ENCODE measurements around the gene TRIO. TPM values are rescaled to one million over a fixed set of nuclear protein-coding genes. Genes with fewer than 3 reads are reported as not detected.

TRIO gene
- total RNA-seq, 1 donor from 2014 or later, result 170 TPM

DNA sequence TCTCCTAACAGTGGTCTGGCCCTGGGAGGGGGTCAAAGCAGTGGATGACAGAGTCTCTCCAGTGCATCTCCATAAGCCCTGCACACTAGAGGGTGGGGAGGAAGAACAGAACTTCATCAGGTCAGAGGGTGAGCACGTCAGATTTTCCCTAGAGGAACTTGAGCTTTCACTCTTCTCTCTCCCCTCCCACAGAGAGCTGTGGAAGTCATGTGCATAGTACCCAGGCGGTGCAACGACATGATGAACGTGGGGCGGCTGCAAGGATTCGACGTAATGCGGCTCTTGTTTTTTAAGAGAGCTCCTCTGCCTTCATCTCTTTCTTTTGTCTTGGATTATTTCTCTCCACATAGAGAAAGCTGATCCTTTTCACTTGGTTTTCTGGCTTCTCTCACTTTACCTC lies 338.2 kb downstream of the TRIO start:
- DNase-seq (ENCODE audit: low read depth), result no peak

DNA sequence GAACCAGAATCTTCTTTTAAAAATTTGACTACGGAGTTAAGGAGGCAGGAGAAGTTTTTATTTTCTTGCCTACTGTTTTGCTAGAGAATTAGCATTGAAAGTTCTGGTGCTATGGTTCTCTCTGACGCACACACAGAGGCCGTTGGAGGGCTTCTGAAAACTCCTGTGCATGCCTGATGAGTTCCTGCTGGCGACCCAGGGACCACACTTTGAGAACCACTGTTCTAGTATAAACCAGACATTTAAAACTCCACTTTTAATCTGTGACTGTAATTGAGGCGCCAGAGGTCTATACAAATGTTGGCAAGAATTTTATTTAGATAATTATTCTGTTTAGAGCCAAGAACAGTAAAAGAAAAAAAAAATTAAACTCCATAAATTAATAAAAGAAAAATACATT lies 338.9 kb downstream of the TRIO start:
- no peak for DNase-seq (ENCODE audit: low read depth)
- H3K4me3 ChIP-seq (ENCODE audit: low read depth, low read length), result no peak overlapping the region
- TF ChIP-seq, protein P1, sequence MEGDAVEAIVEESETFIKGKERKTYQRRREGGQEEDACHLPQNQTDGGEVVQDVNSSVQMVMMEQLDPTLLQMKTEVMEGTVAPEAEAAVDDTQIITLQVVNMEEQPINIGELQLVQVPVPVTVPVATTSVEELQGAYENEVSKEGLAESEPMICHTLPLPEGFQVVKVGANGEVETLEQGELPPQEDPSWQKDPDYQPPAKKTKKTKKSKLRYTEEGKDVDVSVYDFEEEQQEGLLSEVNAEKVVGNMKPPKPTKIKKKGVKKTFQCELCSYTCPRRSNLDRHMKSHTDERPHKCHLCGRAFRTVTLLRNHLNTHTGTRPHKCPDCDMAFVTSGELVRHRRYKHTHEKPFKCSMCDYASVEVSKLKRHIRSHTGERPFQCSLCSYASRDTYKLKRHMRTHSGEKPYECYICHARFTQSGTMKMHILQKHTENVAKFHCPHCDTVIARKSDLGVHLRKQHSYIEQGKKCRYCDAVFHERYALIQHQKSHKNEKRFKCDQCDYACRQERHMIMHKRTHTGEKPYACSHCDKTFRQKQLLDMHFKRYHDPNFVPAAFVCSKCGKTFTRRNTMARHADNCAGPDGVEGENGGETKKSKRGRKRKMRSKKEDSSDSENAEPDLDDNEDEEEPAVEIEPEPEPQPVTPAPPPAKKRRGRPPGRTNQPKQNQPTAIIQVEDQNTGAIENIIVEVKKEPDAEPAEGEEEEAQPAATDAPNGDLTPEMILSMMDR (conservative IDR thresholded peaks at IDR 0.05; ENCODE audit: low read depth, low read length), result no peak

More for the DNA sequence above, 338.2 kb downstream of the TRIO start:
- TF ChIP-seq, protein P1 (conservative IDR thresholded peaks at IDR 0.05; ENCODE audit: low read depth, low read length), result no peak
- H3K4me3 ChIP-seq (ENCODE audit: low read depth, low read length), result no peak overlapping the region

DNA sequence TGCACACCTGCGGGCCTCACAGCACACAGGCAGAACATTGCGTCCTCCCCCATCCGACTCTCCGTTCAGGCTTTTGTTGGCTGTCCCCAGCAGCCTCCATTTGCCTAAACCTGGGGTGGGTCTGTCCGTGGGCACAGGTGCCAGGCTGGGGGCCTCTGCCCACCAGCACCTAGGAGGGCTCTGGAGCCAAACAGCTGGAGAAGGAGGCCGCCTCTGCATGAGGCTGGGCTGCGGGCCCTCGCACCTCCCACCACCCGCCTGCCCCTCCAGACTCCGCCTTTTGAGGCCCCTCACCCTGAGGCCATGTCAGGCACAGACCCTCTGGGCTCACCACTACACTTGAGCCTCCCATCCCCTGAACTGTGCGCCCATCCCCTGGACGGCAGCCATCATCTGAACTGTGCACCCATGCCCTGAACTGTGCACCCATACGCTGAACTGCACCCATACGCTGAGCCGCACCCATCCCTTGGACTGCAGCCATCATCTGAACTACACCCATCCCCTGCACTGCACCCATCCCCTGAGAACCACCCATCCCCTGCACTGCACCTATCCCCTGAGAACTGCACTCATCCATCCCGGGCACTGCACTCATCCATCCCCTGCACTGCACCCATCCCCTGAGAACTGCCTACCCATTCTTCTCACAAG lies 340.5 kb downstream of the TRIO start:
- TF ChIP-seq, protein P1 (conservative IDR thresholded peaks at IDR 0.05; ENCODE audit: low read depth, low read length), result no peak
- no peak for DNase-seq (ENCODE audit: low read depth)
- H3K4me3 ChIP-seq (ENCODE audit: low read depth, low read length), result no peak overlapping the region

DNA sequence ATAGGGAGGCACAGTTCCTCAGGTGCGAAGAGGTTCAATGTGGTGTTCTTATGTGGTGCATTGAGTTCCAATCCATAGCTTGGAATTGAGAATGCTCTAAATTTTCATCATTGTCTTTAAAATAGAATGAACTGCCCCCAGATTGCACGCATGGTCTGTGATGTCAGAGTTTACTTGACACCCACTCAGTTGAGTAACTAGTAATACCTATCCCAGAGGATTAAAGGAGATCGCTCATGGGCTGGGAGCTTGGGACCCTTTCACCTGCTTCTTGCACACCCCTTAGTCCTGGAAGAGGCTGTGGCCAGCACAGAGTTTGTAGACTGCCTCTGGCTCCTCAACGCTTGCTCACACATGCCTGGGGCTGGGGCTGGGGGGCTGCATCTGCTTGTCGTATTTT lies 343.3 kb downstream of the TRIO start:
- no peak for DNase-seq (ENCODE audit: low read depth)
- TF ChIP-seq, protein P1 (conservative IDR thresholded peaks at IDR 0.05; ENCODE audit: low read depth, low read length), result no peak
- no peak overlapping the region for H3K4me3 ChIP-seq (ENCODE audit: low read depth, low read length)

DNA sequence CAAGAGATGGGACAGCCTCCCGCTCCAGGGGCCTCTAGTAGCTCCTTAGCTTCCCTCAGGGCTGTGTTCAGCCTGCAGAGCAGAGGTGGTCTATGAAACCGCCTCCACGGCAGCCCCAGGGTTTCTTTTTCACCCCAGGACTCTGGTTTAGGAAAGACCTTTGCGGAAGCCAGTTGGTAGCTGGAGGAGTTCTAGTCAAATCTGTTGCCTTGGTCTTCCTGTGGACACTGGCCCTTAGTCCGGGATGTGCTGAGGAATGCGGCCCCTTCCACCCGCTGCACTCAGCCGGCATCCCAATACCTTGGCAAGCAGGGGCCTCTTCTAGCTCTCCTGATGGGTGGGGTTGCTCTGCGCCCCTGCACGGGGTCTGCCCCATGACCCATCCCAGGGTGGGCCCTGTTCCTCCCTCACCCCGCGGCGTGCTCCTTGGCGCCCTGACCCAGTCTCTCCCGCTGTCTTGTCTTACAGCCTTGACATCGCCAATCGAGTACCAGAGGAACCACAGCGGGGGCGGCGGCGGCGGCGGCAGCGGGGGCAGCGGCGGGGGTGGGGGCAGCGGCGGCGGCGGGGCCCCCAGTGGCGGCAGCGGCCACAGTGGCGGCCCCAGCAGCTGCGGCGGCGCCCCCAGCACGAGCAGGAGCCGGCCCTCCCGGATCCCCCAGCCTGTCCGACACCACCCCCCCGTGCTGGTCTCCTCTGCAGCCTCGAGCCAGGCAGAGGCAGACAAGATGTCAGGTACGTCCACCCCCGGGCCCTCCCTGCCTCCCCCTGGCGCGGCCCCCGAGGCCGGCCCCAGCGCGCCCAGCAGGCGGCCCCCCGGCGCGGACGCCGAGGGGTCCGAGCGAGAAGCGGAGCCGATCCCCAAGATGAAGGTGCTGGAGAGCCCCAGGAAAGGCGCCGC lies 344.1 kb downstream of the TRIO start:
- no peak for DNase-seq (ENCODE audit: low read depth)
- TF ChIP-seq, protein P1 (conservative IDR thresholded peaks at IDR 0.05; ENCODE audit: low read depth, low read length), result no peak

DNA sequence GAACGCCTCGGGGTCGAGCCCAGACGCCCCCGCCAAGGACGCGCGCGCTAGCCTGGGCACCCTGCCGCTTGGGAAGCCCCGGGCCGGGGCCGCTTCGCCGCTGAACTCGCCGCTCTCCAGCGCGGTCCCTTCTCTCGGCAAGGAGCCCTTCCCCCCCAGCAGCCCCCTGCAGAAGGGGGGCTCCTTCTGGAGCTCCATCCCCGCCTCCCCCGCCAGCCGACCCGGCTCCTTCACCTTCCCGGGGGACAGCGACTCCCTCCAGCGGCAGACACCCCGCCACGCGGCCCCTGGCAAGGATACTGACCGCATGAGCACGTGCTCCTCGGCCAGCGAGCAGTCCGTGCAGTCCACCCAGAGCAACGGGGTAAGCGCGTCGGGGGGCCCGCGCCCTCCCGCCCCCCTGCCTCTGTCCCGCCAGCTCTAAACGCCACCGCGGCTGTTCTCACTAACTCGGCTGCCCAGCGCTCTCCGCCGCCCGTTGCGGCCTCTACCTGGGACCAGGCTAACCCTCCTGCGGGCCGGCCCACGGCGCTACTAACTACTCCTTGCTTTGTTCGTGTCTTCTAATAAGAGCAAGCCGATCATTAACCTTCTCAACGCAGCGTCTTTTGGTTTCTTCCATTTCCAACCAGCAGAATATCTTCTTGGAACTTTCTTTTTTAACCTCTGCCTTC lies 344.9 kb downstream of the TRIO start:
- TF ChIP-seq, protein P1 (conservative IDR thresholded peaks at IDR 0.05; ENCODE audit: low read depth, low read length), result no peak
- H3K4me3 ChIP-seq (ENCODE audit: low read depth, low read length), result no peak overlapping the region

More for the DNA sequence above, 344.1 kb downstream of the TRIO start:
- H3K4me3 ChIP-seq (ENCODE audit: low read depth, low read length), result no peak overlapping the region

More for the DNA sequence above, 344.9 kb downstream of the TRIO start:
- DNase-seq (ENCODE audit: low read depth), result no peak
